BE2C (cell line): ENCODE data around the gene SLC46A1.

ENCODE experiments used
- DNase-seq: peaks from one replicate; pipeline ENCODE4 v3.0.0-alpha.2; 2020
- H3K27me3 ChIP-seq: fragments of 250-450 bp; sonication (Bioruptor Pico); 2 replicates; pipeline ENCODE4 v1.5.1; 2020; ENCODE audit warnings: mild to moderate bottlenecking
- H3K36me3 ChIP-seq: fragments of 250-450 bp; sonication (Bioruptor Pico); 2 replicates; pipeline ENCODE4 v1.5.1; 2020; ENCODE audit warnings: mild to moderate bottlenecking
- H3K4me1 ChIP-seq: fragments of 250-450 bp; sonication (Bioruptor Pico); 2 replicates; pipeline ENCODE4 v1.5.1; 2020
- H3K4me3 ChIP-seq: 2 replicates; pipeline ENCODE4 v1.5.1; 2011; ENCODE audit warnings: low read depth, low read length
- H3K9me3 ChIP-seq: fragments of 250-450 bp; sonication (Bioruptor Pico); 2 replicates; pipeline ENCODE4 v1.5.1; 2020
- TF ChIP-seq, protein P1 (sequence below): IDR thresholded peaks from 2 replicates; pipeline ENCODE4 v1.5.1; 2012; ENCODE audit warnings: mild to moderate bottlenecking, low read depth, low read length

SLC46A1 gene

GRCh38 chr17:28390141-28390540 is 15.9 kb downstream of the SLC46A1 start:
- peaks cover 10% of the 10 kb centered on the region for H3K36me3 ChIP-seq
- no peaks in the 10 kb centered on the region for H3K4me1 ChIP-seq
- H3K4me3 ChIP-seq: no peak overlapping the region
- TF ChIP-seq, protein P1, sequence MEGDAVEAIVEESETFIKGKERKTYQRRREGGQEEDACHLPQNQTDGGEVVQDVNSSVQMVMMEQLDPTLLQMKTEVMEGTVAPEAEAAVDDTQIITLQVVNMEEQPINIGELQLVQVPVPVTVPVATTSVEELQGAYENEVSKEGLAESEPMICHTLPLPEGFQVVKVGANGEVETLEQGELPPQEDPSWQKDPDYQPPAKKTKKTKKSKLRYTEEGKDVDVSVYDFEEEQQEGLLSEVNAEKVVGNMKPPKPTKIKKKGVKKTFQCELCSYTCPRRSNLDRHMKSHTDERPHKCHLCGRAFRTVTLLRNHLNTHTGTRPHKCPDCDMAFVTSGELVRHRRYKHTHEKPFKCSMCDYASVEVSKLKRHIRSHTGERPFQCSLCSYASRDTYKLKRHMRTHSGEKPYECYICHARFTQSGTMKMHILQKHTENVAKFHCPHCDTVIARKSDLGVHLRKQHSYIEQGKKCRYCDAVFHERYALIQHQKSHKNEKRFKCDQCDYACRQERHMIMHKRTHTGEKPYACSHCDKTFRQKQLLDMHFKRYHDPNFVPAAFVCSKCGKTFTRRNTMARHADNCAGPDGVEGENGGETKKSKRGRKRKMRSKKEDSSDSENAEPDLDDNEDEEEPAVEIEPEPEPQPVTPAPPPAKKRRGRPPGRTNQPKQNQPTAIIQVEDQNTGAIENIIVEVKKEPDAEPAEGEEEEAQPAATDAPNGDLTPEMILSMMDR: no peak
- H3K9me3 ChIP-seq: no peaks in the 10 kb centered on the region
- DNase-seq: no peak
- H3K27me3 ChIP-seq: no peaks in the 10 kb centered on the region

DNA sequence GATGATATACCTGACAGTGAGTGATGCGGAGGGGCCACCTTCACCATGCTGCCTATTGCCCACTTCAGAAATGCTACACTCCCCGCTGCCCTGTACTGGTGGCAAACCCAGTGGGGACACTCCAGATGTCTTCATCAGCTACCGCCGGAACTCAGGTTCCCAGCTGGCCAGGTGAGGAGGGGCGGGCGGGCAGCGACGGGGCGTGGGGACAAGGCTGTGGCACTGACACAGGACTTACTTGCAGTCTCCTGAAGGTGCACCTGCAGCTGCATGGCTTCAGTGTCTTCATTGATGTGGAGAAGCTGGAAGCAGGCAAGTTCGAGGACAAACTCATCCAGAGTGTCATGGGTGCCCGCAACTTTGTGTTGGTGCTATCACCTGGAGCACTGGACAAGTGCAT is 17.9 kb downstream of the SLC46A1 start:
- no peak for DNase-seq
- Histone ChIP-seq H3K27me3 (no peaks in the 10 kb centered on the region), H3K36me3 (peaks cover 13% of the 10 kb centered on the region), H3K4me1 (no peaks in the 10 kb centered on the region), H3K9me3 (no peaks in the 10 kb centered on the region), H3K4me3 (no peak overlapping the region)
- TF ChIP-seq, protein P1: no peak

DNA sequence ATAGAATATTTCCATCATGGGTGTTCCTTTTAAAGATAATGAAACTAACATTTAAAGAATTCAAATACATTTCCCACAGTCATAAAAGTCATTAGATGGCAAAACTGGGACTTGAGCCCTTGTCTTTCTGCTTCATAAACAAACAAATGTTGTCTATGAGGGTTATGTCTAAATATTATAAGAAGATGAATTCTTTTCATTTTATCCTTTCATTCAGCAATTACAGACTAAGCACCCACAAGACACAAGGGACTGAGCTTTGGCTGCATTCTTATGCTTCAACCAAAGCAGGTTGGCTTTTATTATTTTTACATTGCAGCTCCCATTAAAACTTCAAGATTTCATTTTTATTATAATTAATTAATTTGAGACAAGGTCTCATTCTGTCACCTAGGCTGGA is 19.6 kb downstream of the SLC46A1 start:
- DNase-seq: no peak
- Histone ChIP-seq H3K4me3 (no peak overlapping the region), H3K27me3 (no peaks in the 10 kb centered on the region), H3K36me3 (peaks cover 13% of the 10 kb centered on the region), H3K4me1 (no peaks in the 10 kb centered on the region), H3K9me3 (no peaks in the 10 kb centered on the region)
- TF ChIP-seq, protein P1: no peak

- DNase-seq: no peak
- Histone ChIP-seq H3K4me3 (no peak overlapping the region), H3K36me3 (peaks cover 13% of the 10 kb centered on the region), H3K9me3 (no peaks in the 10 kb centered on the region), H3K4me1 (no peaks in the 10 kb centered on the region; the same call in 1 of the 2 replicates), H3K27me3 (no peaks in the 10 kb centered on the region)
- TF ChIP-seq, protein P1: no peak
Measured at GRCh38 chr17:28385406-28385805, 20.6 kb downstream of the SLC46A1 start.

GRCh38 chr17:28385037-28385400 is 21.0 kb downstream of the SLC46A1 start:
- no peak for DNase-seq
- no peak overlapping the region for H3K4me3 ChIP-seq
- TF ChIP-seq, protein P1: no peak

GRCh38 chr17:28384281-28385036 is 21.6 kb downstream of the SLC46A1 start:
- no peak for DNase-seq
- TF ChIP-seq, protein P1: no peak
- peaks cover 3% of the 10 kb centered on the region for H3K4me1 ChIP-seq
- H3K9me3 ChIP-seq: no peaks in the 10 kb centered on the region
- peaks cover 9% of the 10 kb centered on the region for H3K36me3 ChIP-seq
- H3K4me3 ChIP-seq: no peak overlapping the region
- H3K27me3 ChIP-seq: no peaks in the 10 kb centered on the region

More at GRCh38 chr17:28385037-28385400, 21.0 kb downstream of the SLC46A1 start:
- Histone ChIP-seq H3K9me3 (no peaks in the 10 kb centered on the region), H3K27me3 (no peaks in the 10 kb centered on the region), H3K4me1 (peaks cover 3% of the 10 kb centered on the region), H3K36me3 (peaks cover 13% of the 10 kb centered on the region)
